HepG2 (cell line): ENCODE measurements around the gene SGCE. TPM values are rescaled to one million over a fixed set of nuclear protein-coding genes. Genes with fewer than 3 reads are reported as not detected.

Source experiments
- ATAC-seq: fragments of 200-7000 bp; cut with Tn5 transposase; 3 replicates; pipeline ENCODE4 v1.9.1; 2020; ENCODE audit warnings: mild to moderate bottlenecking, moderate library complexity
- BruUV-seq: library from RNA; stranded (reverse); fragments of 400-500 nt; replicated peaks from 2 replicates; lab custom pipeline; 2021; lab: Mats Ljungman, UMichigan
- CTCF ChIA-PET: fragments of 300-600 bp; formaldehyde crosslinking; extraction: SDS; loops from one replicate; lab custom pipeline; 2021; ENCODE audit warnings: low total read pairs, inconsistent platforms, low intra/inter-chr PET ratio; lab: Yijun Ruan, JAX
- POLR2A ChIA-PET: fragments of 350-600 bp; sonication (Branson Sonifier 250); formaldehyde crosslinking; loops from one replicate; lab custom pipeline; 2020; ENCODE audit warnings: antibody characterized with exemption, inconsistent platforms; lab: Yijun Ruan, JAX
- DNase-seq: peaks from one replicate; pipeline ENCODE4 v3.0.0-alpha.2; 2015; ENCODE audit warnings: low spot score
- FAIRE-seq: peaks from 3 replicates; lab custom pipeline; 2011; peaks lifted over from hg19 to GRCh38; lab: Jason Lieb, UNC
- H2AFZ ChIP-seq: one replicate; pipeline ENCODE4 v1.6.1; 2011; ENCODE audit warnings: low read length, inconsistent platforms
- H3K27ac ChIP-seq: fragments of 300-600 bp; 3 replicates; pipeline ENCODE4 v1.8.0; 2011; ENCODE audit warnings: mixed run types, mild to moderate bottlenecking, mixed read lengths, low read length, inconsistent platforms; ENCODE audit not compliant: insufficient read depth; ENCODE audit errors: extremely low read length
- H3K27me3 ChIP-seq, 2 experiments: fragments of 200-600 bp in 1 of 2; 2 replicates in 1 of 2; 3 replicates in 1 of 2; pipeline versions ENCODE4 v1.6.0 to v1.8.0; 2011; ENCODE audit warnings: low read length in 2 of 2, mild to moderate bottlenecking in 2 of 2, moderate library complexity in 2 of 2, inconsistent platforms in 1 of 2; ENCODE audit not compliant: insufficient read depth in 2 of 2, control insufficient read depth in 1 of 2
- H3K36me3 ChIP-seq, 2 experiments: fragments of 200-600 bp in 1 of 2; replicated peaks in 1 of 2; 2 replicates in 1 of 2; 3 replicates in 1 of 2; pipeline versions ENCODE4 v1.5.1 to v1.8.0; 2011; ENCODE audit warnings: low read length in 2 of 2, inconsistent platforms in 1 of 2; ENCODE audit not compliant: insufficient read depth in 2 of 2, control insufficient read depth in 1 of 2
- H3K4me1 ChIP-seq: 2 replicates; pipeline ENCODE4 v1.5.1; 2012; ENCODE audit warnings: low read length, inconsistent platforms; ENCODE audit not compliant: insufficient read depth
- H3K4me2 ChIP-seq: 2 replicates; pipeline ENCODE4 v1.6.0; 2011; ENCODE audit warnings: low read depth, low read length, inconsistent platforms
- H3K4me3 ChIP-seq, 3 experiments: fragments of 200-600 bp in 1 of 3; sonication (generic), shearing (Covaris generic) in 1 of 3; replicated peaks in 1 of 3; 2 replicates each; pipeline ENCODE4 v1.5.1; 2011 to 2016; ENCODE audit warnings: low read length in 3 of 3, inconsistent platforms in 2 of 3, low read depth in 2 of 3, mild to moderate bottlenecking in 2 of 3, control low read depth in 1 of 3, mixed read lengths in 1 of 3; ENCODE audit not compliant: insufficient read depth in 1 of 3
- H3K79me2 ChIP-seq: one replicate; pipeline ENCODE4 v1.6.1; 2011; ENCODE audit warnings: low read length, inconsistent platforms; ENCODE audit not compliant: insufficient read depth
- H3K9ac ChIP-seq: 2 replicates; pipeline ENCODE4 v1.6.0; 2011; ENCODE audit warnings: mild to moderate bottlenecking, low read depth, low read length, inconsistent platforms; ENCODE audit not compliant: insufficient read depth
- H3K9me3 ChIP-seq: 2 replicates; pipeline ENCODE4 v1.5.1; 2012; ENCODE audit warnings: mild to moderate bottlenecking, low read length
- H4K20me1 ChIP-seq: 2 replicates; pipeline ENCODE4 v1.6.0; 2011; ENCODE audit warnings: inconsistent platforms, mild to moderate bottlenecking, low read length, moderate library complexity; ENCODE audit not compliant: insufficient read depth
- CEBPZ ChIP-seq: IDR thresholded peaks from 2 replicates; pipeline ENCODE4 v1.6.1; 2012; ENCODE audit warnings: low read length, improper control_type of control experiment
- HNRNPK ChIP-seq: fragments of 200-400 bp; formaldehyde crosslinking; IDR thresholded peaks from 2 replicates; pipeline ENCODE4 v1.6.1; 2018; ENCODE audit warnings: low read length, low read depth, moderate library complexity, mild to moderate bottlenecking; ENCODE audit not compliant: poor library complexity, severe bottlenecking
- MIXL1 ChIP-seq: IDR thresholded peaks from 2 replicates; pipeline ENCODE4 v1.6.1; 2016
- PAF1 ChIP-seq: IDR thresholded peaks from 2 replicates; pipeline ENCODE4 v1.6.1; 2016; ENCODE audit warnings: missing genetic modification reagents, missing compliant biosample characterization
- POLR2A ChIP-seq, 2 experiments: IDR thresholded peaks; 2 replicates each; pipeline ENCODE4 v1.6.1; 2011; ENCODE audit warnings: low read depth in 2 of 2, low read length in 2 of 2, mild to moderate bottlenecking in 1 of 2, moderate library complexity in 1 of 2; ENCODE audit not compliant: insufficient read depth in 1 of 2
- RBM22 ChIP-seq: fragments of 200-400 bp; formaldehyde crosslinking; optimal IDR thresholded peaks from 2 replicates; pipeline ENCODE3; 2017; ENCODE audit warnings: mild to moderate bottlenecking, low read length, moderate library complexity
- RERE ChIP-seq: IDR thresholded peaks from 2 replicates; pipeline ENCODE4 v1.6.1; 2016; ENCODE audit warnings: low read depth, missing genetic modification reagents, missing compliant biosample characterization
- SPEN ChIP-seq: sonication (generic); formaldehyde crosslinking; IDR thresholded peaks from 2 replicates; pipeline ENCODE4 v1.5.1; 2020; ENCODE audit warnings: low read depth, mild to moderate bottlenecking, missing genetic modification reagents
- ZFP41 ChIP-seq: sonication (generic); formaldehyde crosslinking; IDR thresholded peaks from 2 replicates; pipeline ENCODE4 v1.4.0; 2020; ENCODE audit warnings: mild to moderate bottlenecking, missing genetic modification reagents, borderline replicate concordance
- ZFY ChIP-seq: sonication (generic); formaldehyde crosslinking; IDR thresholded peaks from 2 replicates; pipeline ENCODE4 v1.4.0; 2020; ENCODE audit warnings: missing genetic modification reagents
- ZNF3 ChIP-seq: IDR thresholded peaks from 2 replicates; pipeline ENCODE4 v1.7.0; 2017; ENCODE audit warnings: inconsistent platforms
- ZNF724P ChIP-seq: sonication (generic); formaldehyde crosslinking; IDR thresholded peaks from 2 replicates; pipeline ENCODE4 v1.8.0; 2022; ENCODE audit warnings: missing genetic modification reagents, borderline replicate concordance
- WGBS: methylation state at CpG from one replicate; pipeline ENCODE4 v1.1.6; 2017; ENCODE audit warnings: low lambda C conversion rate; 5-methylcytosine and 5-hydroxymethylcytosine counted together
- in situ Hi-C: cut with HindIII; loops from 2 replicates; pipeline ENCODE4 v1.10.0; 2017; ENCODE audit warnings: low pct_unique_long_range_greater_than_20kb; ENCODE audit not compliant: extremely low pct_ligation_motif_present
- intact Hi-C: fragments of 100-400 bp; cut with micrococcal nuclease; formaldehyde crosslinking; loops from one replicate; pipeline ENCODE4 v1.10.0; 2022; ENCODE audit not compliant: unreplicated experiment
- polyA plus RNA-seq, 8 experiments: library from polyadenylated mRNA; depleted of rRNA in 3 of 8; stranded (reverse) in 7 of 8; unstranded in 1 of 8; fragments of >200 nt; fragmentation: Illumina TruSeq in 4 of 8; extraction: Trizol in 4 of 8; gene quantifications; 2 replicates each; pipeline versions ENCODE4 v1.2.1 to v1.2.3, GENCODE V29; 2011 to 2016; ENCODE audit warnings: low read depth in 4 of 8, missing spikeins in 1 of 8, mixed read lengths in 1 of 8; ENCODE audit not compliant: insufficient read depth in 1 of 8
- total RNA-seq, 5 experiments: library from RNA; depleted of rRNA; stranded (reverse); fragments of >200 nt; fragmentation: Illumina TruSeq; extraction: Trizol; gene quantifications; 2 replicates each; pipeline ENCODE4 v1.2.3, GENCODE V29; 2016; ENCODE audit warnings: low read depth in 1 of 5
- TF ChIP-seq, protein P1 (sequence below): IDR thresholded peaks from 2 replicates; pipeline ENCODE4 v1.6.1; 2012; ENCODE audit warnings: inconsistent platforms
- TF ChIP-seq, protein P2 (sequence below): sonication (generic); formaldehyde crosslinking; IDR thresholded peaks from 2 replicates; pipeline ENCODE4 v1.8.0; 2022; ENCODE audit warnings: mild to moderate bottlenecking, missing genetic modification reagents, moderate library complexity

Gene SGCE
- total and polyA plus RNA-seq, 2 of the 13 experiments (the other 11 are each of a cell fraction or from before 2014, with no cell fraction given): 52.3 to 71.1 TPM

GRCh38 chr7:94669773-94670495 lies 14.0 kb upstream of the SGCE start:
- ATAC-seq: peak; percentile 33
- H3K4me1 ChIP-seq: peaks cover 26% of the 10 kb centered on the region
- no peak for DNase-seq
- no peaks in the 10 kb centered on the region for H3K27me3 ChIP-seq
- intact Hi-C loops: no loop called here
- peaks cover 0 to 15% of the 10 kb centered on the region in 2 experiments; a peak in 3 of 5 replicates for H3K36me3 ChIP-seq
- H3K4me3 ChIP-seq: no peak overlapping the region
- no peak overlapping the region for H2AFZ ChIP-seq
- peaks cover 35% of the 10 kb centered on the region for H4K20me1 ChIP-seq
- in situ Hi-C loops: no loop called here
- ChIA-PET POLR2A (no interaction called here), CTCF (no interaction called here)
- BruUV-seq: no TSS peak
- H3K9ac ChIP-seq: no peak overlapping the region
- WGBS: 36% methylated on average over 1 of the region's 1 CpG
- peaks cover 5% of the 10 kb centered on the region; the same call in 1 of the 2 replicates for H3K9me3 ChIP-seq
- FAIRE-seq: no peak
- no peak overlapping the region for H3K27ac ChIP-seq
- H3K4me2 ChIP-seq: no peak overlapping the region
- peaks cover 24% of the 10 kb centered on the region for H3K79me2 ChIP-seq
- TF ChIP-seq ZNF3 (CRISPR knock-in tag) (no peak), HNRNPK (peak; percentile 95), ZFY (CRISPR knock-in tag) (no peak), RERE (CRISPR knock-in tag) (no peak), POLR2A (IDR thresholded peaks at IDR 0.05; ENCODE audit: insufficient read depth in 1 of 2, low read depth in 2 of 2, low read length in 2 of 2) (peak; percentile 46 to 55; a peak in 2 of 4 replicates), MIXL1 (CRISPR knock-in tag) (0 out of 2 replicates have a peak, but pooled peaks have one; percentile 0), CEBPZ (no peak), ZFP41 (no peak), RBM22 (peak; percentile 94), ZNF724P (CRISPR knock-in tag) (no peak), SPEN (CRISPR knock-in tag) (no peak), PAF1 (CRISPR knock-in tag) (peak; percentile 85; the same call in 1 of the 2 replicates)
- TF ChIP-seq, protein P1, sequence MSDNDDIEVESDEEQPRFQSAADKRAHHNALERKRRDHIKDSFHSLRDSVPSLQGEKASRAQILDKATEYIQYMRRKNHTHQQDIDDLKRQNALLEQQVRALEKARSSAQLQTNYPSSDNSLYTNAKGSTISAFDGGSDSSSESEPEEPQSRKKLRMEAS: no peak
- TF ChIP-seq, protein P2, sequence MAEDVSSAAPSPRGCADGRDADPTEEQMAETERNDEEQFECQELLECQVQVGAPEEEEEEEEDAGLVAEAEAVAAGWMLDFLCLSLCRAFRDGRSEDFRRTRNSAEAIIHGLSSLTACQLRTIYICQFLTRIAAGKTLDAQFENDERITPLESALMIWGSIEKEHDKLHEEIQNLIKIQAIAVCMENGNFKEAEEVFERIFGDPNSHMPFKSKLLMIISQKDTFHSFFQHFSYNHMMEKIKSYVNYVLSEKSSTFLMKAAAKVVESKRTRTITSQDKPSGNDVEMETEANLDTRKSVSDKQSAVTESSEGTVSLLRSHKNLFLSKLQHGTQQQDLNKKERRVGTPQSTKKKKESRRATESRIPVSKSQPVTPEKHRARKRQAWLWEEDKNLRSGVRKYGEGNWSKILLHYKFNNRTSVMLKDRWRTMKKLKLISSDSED (CRISPR knock-in tag): no peak
